LHCN-M2 (cell line): Measurements from ENCODE around the gene ETS2. TPM values are rescaled to one million over a fixed set of nuclear protein-coding genes. Genes with fewer than 3 reads are reported as not detected.
A peak's percentile ranks its signal among the peaks of the same experiment; 100 is the strongest.
"Not testable (repeated sequence)": the region's sequence is repeated elsewhere in the genome, so short reads cannot be mapped to it uniquely, and the experiment has no call there.

Source experiments
- DNase-seq: peaks from one replicate; pipeline ENCODE4 v3.0.0-alpha.2; 2012; ENCODE audit warnings: low read depth
- total RNA-seq: library from RNA; depleted of rRNA; stranded (reverse); fragments of >200 nt; gene quantifications from 2 replicates; pipeline ENCODE4 v1.2.3, GENCODE V29; 2014

ETS2 gene
- total RNA-seq, 1 experiment from 2014 or later: 7.3 TPM

DNA sequence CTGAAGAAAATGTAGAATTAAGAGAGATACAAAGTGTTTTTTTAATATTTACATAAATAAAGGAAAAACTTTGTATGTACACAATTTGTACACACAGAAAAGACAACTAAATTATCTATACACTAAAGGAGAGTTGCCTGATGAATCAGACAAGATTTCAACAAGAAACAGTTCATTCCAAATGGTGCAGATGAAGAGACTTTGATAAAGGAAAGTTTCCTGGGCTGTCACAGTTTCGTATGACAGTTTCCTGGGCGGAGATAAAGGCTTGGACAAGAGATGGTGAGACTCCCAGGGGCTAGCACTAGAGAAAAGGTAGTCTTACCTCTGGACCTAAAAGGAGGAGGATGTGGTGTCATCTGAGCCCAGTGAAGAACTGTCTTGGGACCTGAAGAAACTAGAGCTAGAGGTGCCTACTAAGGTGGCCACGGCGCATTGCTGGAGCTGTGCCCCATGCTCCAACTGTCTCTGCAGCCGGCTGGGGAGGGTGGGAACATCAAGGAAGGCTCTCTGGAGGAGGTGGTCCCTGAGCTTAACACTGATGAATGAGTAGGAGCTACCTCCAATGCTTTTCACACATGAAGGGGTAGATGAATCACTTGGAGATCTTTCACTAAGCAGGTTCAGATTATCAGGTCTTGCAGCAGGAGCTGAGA lies 32.2 kb downstream of the ETS2 start:
- DNase-seq: no peak

DNA sequence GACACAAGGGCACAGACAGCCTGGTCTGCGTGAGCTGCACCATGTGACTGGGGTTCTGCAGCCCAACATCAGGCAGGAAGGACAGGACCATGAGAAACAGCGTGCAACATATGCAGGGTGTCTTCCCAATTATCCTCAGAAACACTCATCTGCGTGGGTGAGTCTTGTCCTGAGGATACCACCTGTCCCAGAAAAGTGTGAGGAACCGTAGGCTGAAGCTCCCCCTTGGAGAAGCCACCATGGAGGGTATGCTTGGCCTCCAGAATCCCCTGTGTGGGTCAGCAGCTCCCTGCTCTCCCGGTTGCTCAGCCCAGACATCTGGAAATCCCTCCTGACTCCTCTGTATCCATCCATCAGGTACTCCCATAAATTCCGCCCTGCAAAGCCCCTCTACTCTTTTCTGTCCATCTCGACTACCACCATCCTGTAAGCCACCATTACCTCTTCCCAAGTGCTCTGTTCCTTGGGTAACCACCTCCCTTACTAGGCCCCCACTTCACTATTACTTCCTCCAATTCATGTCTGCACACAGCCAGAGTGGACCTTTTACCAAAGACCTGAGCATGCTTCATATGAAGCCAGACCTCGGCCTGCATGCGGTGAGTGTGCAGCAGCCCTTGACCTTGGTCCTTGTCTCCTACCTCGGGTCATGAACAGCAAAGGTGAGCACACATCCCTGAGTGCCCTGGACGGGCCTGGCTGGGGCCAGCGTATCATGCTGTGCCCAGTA lies 33.0 kb downstream of the ETS2 start:
- DNase-seq: no peak

DNA sequence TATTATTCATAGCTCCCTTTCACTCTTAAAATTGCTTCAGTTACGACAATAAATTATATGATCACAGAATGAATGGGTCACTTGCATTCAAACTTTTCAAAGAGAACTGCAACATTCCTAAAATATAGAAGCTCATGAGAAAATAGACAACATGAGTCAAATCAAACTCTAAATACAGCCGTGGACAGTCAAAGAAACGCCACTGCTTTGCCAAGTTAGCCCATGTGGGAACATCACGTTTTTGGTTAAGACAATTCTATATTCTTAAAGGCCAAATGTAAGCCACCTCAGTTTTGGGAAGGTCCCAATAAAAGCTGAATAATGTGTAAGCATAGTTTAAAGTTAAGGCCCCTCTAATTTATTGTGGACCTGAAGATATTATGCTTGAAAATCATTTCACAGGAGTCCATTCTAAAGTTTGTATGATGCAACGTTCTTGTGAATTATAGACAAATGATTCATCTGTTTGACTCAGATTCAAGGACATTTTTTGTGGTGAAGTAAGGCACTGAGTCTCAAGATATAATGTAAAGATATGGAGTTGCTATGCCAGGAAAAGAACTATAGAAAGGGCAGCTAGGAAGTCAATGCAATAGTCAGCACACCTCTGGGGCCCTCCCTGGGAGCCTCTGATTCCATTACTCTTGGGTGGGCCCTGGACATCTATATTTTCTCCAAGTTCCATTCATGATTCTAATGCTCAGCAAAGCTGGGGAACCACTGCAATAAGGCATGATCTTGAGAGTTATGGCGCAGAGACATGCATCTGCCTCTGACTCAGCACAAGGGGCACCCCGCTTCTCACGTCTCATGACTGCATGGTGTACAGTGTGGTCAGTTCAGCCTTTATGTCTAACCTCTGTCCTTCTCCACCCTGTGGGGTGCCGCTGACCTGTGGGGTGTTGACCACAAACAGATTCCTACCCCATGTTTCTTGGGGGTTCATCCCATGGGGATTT lies 33.9 kb downstream of the ETS2 start:
- peak; percentile 97 for DNase-seq

DNA sequence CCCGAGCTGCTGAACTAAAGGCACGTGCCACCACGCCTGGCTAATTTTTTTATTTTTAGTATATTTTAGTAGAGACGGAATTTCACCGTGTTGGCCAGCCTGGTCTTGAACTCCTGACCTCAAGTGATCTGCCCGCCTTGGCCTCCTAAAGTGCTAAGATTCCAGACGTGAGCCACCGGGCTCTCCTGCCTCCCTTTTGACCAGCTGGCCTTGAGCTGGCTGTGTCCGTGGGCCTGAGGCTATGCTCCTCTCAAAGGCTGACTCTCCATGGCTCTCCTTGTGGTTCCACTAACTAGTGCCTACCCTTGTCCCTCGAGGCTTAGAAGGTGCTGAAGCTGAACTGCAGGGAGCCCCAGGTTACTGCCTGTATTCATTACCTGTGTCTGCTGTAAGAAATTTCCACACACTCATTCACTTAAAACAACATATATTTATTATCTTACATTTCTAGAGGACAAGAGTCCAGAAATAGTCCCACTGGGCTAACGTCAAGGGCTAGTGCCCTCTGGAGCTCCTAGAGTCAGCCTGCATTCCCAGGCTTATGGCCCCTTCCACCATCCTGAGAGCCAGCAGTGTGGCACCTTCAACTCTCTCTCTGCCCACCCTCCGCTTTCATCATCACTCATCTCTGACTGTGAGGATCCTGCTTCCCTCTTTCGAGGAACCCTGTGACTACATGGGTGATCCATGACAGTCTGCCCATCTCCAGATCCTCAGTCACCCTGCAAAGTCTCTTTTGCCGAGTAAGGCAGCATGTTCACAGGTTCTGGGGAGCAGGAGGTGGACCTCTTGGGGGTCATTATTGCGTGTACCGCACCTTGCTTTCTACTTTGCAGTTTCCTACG lies 34.9 kb downstream of the ETS2 start:
- no peak for DNase-seq

DNA sequence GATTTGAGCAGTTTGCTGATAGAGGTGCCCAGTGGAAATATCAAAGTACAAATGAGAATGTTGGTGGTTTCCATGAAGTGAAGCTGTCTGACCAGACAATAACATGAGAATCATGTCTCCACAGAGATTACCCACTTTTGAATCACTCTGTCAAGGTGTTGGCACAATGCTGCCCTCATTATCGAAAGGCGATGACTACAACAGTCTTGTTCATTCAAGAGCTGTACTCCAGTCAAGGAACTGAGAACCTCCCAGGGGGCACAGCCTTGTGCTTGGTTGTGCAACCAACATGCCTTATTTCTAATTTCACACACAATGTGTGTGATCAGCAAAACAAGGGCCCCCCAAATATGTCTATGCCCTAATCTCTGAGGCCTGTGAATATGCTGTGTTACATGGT lies 35.7 kb downstream of the ETS2 start:
- DNase-seq: no peak

DNA sequence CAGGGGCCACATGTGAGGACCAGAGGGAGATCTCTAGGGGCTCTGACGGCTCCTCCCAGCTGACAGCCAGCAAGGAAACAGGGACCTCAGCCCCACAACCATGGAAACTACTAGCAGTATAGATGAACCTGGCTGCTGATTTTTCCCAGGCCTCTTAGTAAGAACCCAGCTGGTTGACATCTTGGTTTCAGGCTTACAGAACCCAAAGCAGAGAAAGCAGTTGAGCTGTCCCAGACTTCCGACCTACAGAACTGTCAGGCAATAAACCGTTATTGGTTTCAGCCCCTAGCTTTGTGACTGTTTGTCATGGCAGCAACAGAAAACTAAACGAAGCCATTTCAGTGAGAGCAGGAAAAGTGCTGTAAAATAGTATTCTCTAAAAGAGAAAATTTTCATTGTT lies 36.4 kb downstream of the ETS2 start:
- no peak for DNase-seq

DNA sequence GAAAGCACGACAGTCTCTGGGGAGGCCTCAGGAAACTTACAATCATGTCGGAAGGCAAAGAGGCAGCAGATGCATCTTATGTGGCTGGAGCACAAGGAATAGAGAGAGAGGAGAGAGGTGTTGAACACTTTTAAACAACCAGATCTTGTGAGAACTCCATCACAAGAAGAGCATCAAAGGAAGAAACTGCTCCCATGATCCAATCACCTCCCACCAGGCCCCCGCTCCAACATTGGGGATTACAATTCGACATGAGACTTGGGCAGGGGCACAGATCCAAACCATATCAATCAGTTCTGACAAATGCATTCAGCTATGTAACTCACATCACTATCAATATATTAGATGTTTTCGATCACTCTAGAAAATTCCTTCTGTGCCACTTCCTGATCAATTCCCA lies 37.6 kb downstream of the ETS2 start:
- DNase-seq: no peak

DNA sequence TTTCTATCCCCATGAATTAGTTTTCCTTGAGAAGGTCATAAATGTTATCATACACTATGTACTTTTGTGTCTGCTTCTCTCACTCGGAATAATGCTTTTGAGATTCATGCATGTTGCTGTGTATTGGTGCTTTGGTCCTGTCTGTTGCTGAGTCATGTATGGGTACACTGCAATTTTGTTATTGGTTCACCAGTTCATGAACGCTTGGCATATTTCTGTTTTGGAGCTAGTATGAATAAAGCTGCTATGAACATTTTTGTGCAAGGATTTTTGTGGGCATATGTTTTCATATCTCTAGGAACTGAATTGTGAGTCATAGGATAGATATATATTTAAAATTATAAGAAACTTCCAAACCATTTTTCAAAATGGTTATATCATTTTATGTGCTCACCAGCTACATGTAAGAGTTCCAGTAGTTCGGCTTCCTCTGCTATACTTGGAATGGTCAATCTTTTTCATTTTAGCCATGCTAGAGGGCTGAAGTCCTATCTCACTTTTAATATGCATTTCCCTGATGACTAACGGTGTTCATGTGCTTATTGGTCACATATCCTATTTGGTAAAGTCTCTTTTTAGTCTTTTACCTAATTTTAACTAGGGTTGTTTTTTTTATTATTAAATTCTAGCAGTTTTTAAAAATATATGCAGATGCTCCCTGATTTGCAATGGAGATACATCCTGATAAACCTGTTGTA lies 38.2 kb downstream of the ETS2 start:
- peak; percentile 85 for DNase-seq

DNA sequence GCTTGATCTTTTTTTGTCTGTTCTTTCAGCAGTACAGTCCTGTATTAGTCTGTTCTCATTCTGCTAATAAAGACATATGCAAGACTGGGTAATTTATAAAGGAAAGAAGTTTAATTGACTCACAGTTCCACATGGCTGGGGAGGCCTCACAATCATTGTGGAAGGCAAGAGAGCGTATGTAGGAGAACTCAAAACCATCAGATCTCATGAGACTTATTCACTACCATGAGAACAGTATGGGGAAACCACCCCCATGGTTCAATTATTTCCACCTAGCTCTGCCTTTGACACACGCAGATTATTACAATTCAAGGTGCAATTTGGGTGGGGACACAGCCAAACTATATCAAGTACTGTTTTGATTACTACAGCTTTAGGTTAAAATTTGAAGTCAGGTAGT lies 39.6 kb downstream of the ETS2 start:
- DNase-seq: not testable (repeated sequence)

DNA sequence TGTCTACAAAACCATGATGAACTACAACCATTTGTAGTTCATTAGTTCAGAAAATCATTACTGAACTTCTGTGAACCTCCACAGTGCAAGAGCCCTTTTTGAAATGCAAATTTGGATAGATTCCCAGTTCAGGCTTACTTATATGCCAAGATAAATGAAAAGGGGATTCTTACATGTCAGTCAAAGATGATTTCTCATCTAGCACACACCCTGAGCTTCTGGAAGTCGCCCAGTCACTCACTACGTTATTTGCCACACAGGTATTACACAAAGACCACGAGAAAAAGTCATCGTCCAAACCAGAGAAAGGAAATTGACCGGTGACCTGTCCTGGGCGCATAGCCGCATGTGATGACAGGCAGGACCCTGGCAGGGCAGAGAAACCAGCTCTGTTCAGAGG lies 41.8 kb downstream of the ETS2 start:
- DNase-seq: no peak

DNA sequence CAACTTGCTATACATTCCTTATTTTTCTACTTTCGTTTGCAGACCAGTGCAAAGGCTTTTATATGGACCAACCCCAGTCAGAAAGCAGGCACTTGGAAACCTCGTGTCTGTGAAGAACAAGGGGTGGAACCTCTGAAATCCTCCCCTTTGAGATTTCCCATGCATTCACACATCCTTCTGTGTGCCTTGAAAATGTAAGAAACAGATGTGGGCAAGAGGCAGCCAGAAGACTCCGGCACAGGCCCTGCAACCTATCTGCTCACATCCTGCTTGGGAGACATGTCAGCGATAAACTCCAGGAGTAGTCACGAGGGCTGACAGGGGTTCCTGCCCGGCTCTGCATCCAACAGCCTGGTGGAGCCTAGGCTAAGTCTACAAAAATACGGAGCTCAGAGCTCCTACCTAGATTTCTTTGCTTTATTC lies 42.5 kb downstream of the ETS2 start:
- DNase-seq: no peak

DNA sequence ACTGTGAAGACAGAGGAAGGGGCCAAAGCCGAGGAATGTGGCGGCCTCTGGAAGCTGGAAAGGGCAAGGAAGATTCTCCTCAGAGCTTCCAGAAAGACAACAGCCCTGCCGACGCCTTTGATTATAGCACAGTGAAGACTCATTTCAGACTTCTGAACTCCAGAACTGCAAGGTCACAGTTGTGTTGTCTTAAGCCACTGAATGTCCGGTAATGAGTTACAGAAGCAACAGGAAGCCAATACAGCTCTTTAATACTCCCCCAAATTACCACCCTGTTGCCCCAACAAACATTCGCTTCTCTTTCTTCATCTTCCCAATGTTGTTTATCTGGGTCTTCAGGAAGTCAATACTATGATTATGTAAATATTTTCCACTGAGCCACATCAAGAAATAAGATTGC lies 44.0 kb downstream of the ETS2 start:
- DNase-seq: no peak

DNA sequence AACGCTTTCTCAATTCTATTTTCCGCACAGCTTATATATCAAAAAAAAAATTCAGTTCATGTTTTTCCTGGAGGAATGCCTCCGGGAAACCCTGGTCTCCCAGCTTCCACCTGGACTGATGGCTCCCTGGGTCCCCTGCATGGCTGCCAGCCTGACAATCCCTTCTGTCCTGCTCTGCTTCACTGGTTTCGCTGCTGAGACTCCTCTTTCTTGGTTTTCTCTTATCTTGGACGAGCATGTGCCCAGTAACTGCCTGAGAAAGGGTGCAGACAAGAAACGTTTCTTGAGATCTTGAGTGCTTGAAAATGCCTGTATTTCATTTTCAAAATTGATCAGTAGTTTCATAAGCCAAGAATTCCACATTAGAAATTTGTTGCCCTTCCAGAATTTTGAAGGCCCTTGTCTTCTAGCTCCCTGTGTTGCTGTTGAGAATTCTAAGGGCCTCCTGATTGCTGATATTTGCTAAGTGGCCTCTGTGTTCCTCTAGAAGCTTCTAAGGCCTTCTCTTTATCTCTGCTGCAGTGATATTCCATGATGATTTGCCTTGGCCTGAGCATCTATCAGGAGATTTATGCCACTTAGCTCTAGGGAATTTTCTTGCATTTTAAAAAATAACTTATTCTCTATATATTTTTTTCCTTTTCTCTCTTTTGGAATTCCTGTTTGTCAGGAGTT lies 44.7 kb downstream of the ETS2 start:
- DNase-seq: no peak

DNA sequence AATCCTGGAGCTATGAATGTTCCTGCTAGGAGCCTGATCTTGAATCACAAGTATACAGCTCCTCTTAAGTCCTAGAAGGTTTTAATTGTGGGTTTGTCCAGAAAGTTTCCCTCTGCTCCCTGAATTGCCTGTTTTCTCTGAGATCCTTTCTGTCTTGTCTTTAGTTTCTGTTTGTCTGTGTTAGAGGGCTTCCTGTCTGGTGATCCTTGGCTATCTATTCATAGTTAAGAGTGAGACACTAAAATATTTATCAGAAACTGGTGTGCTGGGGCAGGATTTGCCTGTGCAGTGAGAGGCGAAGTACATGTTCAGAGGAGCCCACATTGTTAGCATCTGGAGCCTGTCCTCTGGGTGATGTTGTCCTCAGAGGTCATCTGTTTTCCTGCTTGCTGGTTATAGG lies 45.4 kb downstream of the ETS2 start:
- no peak for DNase-seq

DNA sequence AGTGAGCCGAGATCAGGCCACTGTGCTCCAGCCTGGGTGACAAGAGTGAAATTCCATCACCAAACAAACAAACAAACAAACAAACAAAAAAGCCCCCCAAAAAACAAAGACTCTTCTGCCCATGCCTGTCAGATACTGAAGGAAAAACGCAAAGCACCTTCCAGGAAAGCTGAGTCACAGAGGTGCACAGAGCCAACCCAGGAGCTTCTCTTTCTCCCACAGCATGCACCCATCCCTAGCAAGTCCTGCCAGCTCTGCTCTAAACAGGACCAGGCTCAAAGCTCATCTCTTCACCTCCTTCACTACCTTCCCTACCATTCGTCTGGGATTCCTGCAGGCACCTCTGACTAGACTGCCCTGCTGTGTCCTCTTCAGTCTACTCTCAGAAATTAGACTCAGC lies 46.5 kb downstream of the ETS2 start:
- DNase-seq: no peak

DNA sequence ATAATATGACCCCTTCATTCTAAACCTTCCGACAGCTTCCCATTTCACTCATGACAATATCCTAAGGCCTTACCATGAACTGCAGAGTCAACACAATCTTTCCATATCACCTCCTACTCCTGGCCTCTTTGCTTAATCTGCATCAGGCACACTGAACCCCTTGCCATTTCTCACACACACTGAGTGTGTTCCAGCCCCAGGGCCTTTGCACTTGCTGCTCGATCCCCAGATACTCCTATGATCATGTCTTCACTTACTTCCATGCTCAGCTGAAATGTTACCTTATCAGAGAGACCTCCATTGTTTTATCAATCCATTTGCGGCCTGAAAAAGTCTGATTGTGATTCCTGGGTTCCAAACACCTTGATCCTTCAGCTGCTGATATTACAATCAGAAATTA lies 47.0 kb downstream of the ETS2 start:
- no peak for DNase-seq

DNA sequence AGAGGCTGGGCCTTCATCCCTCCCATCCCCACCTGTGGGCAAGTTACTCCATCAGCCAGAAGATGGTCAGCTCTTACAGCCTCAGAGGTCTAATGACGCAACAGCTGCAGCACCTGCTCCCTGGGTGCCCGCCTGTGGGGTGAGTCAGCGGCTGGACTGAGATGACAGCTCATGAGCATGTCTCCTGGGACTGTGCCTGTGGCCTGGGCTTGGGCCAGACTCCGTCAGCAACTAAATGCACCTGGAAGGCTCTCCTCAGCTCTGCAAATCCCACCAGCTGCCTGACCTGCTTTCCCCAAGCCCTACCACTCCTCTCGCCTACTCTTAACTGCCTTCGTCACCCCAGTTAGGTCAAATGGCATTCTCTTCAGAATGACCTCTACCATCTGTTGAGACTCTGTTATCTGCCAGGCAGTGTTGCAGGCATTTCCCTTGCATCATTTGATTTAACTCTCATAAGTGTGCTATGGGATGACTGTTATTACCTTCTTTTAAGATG lies 47.7 kb downstream of the ETS2 start:
- peak; percentile 98 for DNase-seq

DNA sequence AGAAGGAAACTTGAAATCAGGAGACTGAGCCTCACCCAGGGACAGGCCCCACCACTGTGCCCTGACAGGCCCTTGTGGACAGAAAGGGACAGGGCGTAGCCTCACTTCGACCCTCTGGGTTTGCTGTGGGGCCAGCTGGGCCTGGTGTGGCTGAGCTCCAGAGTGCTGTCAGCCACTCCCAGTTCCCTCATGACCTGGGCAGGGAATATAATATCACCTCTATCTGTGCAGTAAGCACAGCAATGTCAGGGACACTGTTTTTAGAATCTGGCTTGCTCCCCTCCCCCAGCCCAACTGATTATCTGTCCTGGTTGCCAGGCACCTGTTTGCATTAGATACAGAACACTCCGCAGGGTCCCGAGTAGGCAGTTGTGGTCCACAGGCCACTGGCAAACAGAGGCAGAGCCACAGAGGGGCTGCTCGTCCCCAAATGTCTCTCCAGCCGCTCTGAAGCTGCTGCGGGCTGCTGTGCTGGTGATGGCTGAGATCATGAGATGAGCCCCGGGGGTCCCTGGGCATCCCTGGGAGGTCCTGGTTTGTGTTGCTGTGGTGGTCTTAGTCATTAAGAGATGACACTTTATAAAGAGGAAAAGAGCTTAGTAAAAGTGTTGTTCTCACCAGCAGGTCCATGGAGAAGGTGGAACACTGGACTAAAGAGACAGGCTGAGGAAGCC lies 51.6 kb downstream of the ETS2 start:
- DNase-seq: no peak

DNA sequence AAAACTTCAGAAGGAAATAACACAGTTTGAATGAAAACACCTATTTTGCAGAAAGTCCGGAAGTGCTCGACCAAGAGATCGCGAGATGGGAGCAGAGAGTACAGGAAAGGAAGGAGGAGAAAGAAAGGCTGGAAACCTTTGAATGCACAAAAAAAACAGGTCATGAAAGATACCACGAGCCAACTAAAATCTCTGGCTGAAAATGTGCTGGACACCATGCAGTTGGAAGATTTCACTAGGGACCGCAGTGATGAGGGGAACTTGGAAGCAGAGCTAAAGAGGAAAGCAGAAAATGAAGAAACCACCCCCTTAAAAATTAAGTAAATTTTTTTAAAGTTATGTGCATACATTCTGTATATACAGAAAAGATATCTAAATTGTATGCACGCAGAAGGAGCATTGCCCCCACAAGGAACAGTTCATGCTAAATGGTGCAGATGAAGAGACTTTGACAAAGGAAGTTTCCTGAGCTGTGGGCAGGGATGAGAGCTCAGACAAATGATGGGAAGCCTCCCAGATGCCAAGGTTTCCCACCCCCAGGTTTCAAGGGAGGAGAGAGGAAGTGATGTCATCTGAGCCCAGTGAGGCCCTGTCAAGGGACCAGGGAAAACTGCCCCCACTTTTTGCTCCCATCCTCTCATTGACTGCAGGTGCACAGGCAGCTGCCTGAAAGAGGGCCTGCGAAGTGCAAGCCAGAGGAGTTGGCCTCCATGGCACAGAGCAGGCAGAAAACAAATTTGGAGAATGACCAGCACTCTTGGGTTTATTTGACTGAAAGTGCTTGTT lies 52.5 kb downstream of the ETS2 start:
- DNase-seq: no peak
